Keratinocyte (primary cell): ENCODE results near the gene OSBPL10. TPM values are rescaled to one million over a fixed set of nuclear protein-coding genes. Genes with fewer than 3 reads are reported as not detected.

ENCODE experiments used
- DNase-seq: peaks from one replicate; pipeline ENCODE4 v3.0.0-alpha.2; 2011; ENCODE audit warnings: low read depth, missing footprints, low spot score
- FAIRE-seq: peaks from 2 replicates; lab custom pipeline; 2011; peaks lifted over from hg19 to GRCh38; lab: Jason Lieb, UNC
- H2AFZ ChIP-seq: 2 replicates; pipeline ENCODE4 v1.6.0; 2012; ENCODE audit warnings: low read length, control low read depth, inconsistent platforms; ENCODE audit not compliant: control insufficient read depth
- H3K27ac ChIP-seq: 2 replicates; pipeline ENCODE4 v1.5.1; 2011; ENCODE audit warnings: low read length; ENCODE audit not compliant: control insufficient read depth, insufficient read depth
- H3K27me3 ChIP-seq: 3 replicates; pipeline ENCODE4 v1.6.0; 2011; ENCODE audit warnings: low read length; ENCODE audit not compliant: control insufficient read depth, insufficient read depth; ENCODE audit errors: extremely low read depth
- H3K36me3 ChIP-seq, 2 experiments: 2 replicates in 1 of 2; 3 replicates in 1 of 2; pipeline ENCODE4 v1.5.1; 2011; ENCODE audit warnings: low read length in 2 of 2, mild to moderate bottlenecking in 1 of 2; ENCODE audit not compliant: control insufficient read depth in 2 of 2, insufficient read depth in 2 of 2; ENCODE audit errors: extremely low read depth in 1 of 2
- H3K4me1 ChIP-seq: 3 replicates; pipeline ENCODE4 v1.5.1; 2011; ENCODE audit warnings: low read length; ENCODE audit not compliant: control insufficient read depth, insufficient read depth; ENCODE audit errors: extremely low read depth
- H3K4me2 ChIP-seq: 3 replicates; pipeline ENCODE4 v1.6.0; 2011; ENCODE audit warnings: low read depth, low read length; ENCODE audit not compliant: control insufficient read depth, insufficient read depth; ENCODE audit errors: extremely low read depth
- H3K4me3 ChIP-seq, 3 experiments: fragments of 200-600 bp in 1 of 3; sonication (generic) in 1 of 3; 2 replicates in 2 of 3; 3 replicates in 1 of 3; pipeline ENCODE4 v1.5.1; 2011 to 2016; ENCODE audit warnings: low read length in 3 of 3, mild to moderate bottlenecking in 3 of 3, control low read depth in 2 of 3, inconsistent platforms in 1 of 3, low read depth in 1 of 3, mixed read lengths in 1 of 3, mixed run types in 1 of 3, moderate library complexity in 1 of 3; ENCODE audit not compliant: control insufficient read depth in 2 of 3, insufficient read depth in 2 of 3; ENCODE audit errors: extremely low read depth in 1 of 3
- H3K79me2 ChIP-seq: 2 replicates; pipeline ENCODE4 v1.6.0; 2012; ENCODE audit warnings: low read length; ENCODE audit not compliant: control insufficient read depth, insufficient read depth
- H3K9ac ChIP-seq: 3 replicates; pipeline ENCODE4 v1.6.0; 2011; ENCODE audit warnings: low read length; ENCODE audit not compliant: control insufficient read depth, insufficient read depth; ENCODE audit errors: extremely low read depth
- H3K9me1 ChIP-seq: 3 replicates; pipeline ENCODE4 v1.6.0; 2011; ENCODE audit warnings: low read length; ENCODE audit not compliant: control insufficient read depth, insufficient read depth; ENCODE audit errors: extremely low read depth
- H3K9me3 ChIP-seq: 2 replicates; pipeline ENCODE4 v1.5.1; 2012; ENCODE audit warnings: low read depth, low read length; ENCODE audit not compliant: control insufficient read depth
- H4K20me1 ChIP-seq: 3 replicates; pipeline ENCODE4 v1.6.0; 2011; ENCODE audit warnings: low read length; ENCODE audit not compliant: control insufficient read depth, insufficient read depth; ENCODE audit errors: extremely low read depth
- CTCF ChIP-seq, 3 experiments: IDR thresholded peaks in 1 of 3; conservative IDR thresholded peaks in 1 of 3; optimal IDR thresholded peaks in 1 of 3; 2 replicates in 2 of 3; 3 replicates in 1 of 3; pipeline versions ENCODE3 to v1.5.1; 2011; ENCODE audit warnings: low read length in 3 of 3, mild to moderate bottlenecking in 3 of 3, moderate library complexity in 2 of 3, control low read depth in 1 of 3, inconsistent platforms in 1 of 3; ENCODE audit not compliant: insufficient read depth in 2 of 3; ENCODE audit errors: extremely low read depth in 1 of 3
- EZH2 ChIP-seq: IDR thresholded peaks from one replicate; pipeline ENCODE4 v1.6.1; 2012; ENCODE audit warnings: inconsistent platforms, mild to moderate bottlenecking, low read length, moderate library complexity
- dilution Hi-C: fragments of 300-500 bp; cut with MboI; formaldehyde crosslinking; loops from one replicate; pipeline ENCODE4 v1.7.0; 2020; ENCODE audit warnings: low sequenced_read_pairs; ENCODE audit not compliant: extremely low pct_ligation_motif_present
- polyA plus RNA-seq, 5 experiments: library from polyadenylated mRNA; depleted of rRNA in 3 of 5; stranded (reverse) in 3 of 5; stranded (forward) in 1 of 5; unstranded in 1 of 5; fragments of >200 nt; gene quantifications; 1 replicate in 1 of 5; 2 replicates in 3 of 5; 3 replicates in 1 of 5; pipeline versions ENCODE4 v1.2.1 to v1.2.3, GENCODE V29; 2011 to 2012; ENCODE audit warnings: missing spikeins in 2 of 5, low read depth in 1 of 5, low replicate concordance in 1 of 5

The OSBPL10 gene
- polyA plus RNA-seq, 1 donor (not counting 4 experiments of a cell fraction or from before 2014, with no cell fraction given), result 50.1 TPM

GRCh38 chr3:31890007-31890406, 91.1 kb downstream of the OSBPL10 start:
- dilution Hi-C loops, result no loop called here
- H3K27ac ChIP-seq, result peak overlapping the region; percentile 97

DNA sequence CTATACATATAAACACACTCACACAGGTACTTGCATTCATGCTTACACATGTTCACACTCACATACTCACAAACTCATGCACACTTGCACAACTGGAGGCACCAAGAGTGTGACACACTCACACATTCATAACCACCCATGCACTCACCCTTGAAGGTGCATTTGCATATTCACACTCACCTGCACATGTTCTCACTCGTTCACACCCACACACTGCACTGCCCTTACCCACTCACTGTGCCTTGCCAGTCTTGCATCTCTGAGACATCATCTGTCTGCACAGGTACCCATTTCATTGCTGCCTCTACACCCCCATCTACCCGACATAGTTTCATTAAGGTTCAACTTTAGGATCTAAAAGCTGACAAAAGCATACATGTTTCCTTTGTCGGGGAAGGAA, 95.8 kb downstream of the OSBPL10 start:
- Histone ChIP-seq H3K27ac (peak overlapping the region; percentile 10), H3K4me3 (no peak overlapping the region), H3K9me1 (peaks cover 5% of the 10 kb centered on the region), H3K79me2 (peaks cover 72% of the 10 kb centered on the region), H2AFZ (no peak overlapping the region), H3K27me3 (no peaks in the 10 kb centered on the region), H4K20me1 (no peaks in the 10 kb centered on the region), H3K36me3 (peaks cover 2 to 11% of the 10 kb centered on the region in 2 experiments), H3K4me2 (no peak overlapping the region), H3K4me1 (peaks cover 64% of the 10 kb centered on the region), H3K9ac (no peak overlapping the region), H3K9me3 (no peaks in the 10 kb centered on the region)
- dilution Hi-C loops, result no loop called here
- TF ChIP-seq EZH2 (no peak), CTCF (optimal IDR thresholded peaks at IDR 0.05 in 1 of 3, IDR thresholded peaks at IDR 0.05 in 1 of 3, conservative IDR thresholded peaks at IDR 0.05 in 1 of 3; ENCODE audit: extremely low read depth in 1 of 3, insufficient read depth in 2 of 3, low read length in 3 of 3) (no peak)
- DNase-seq (no peak), FAIRE-seq (peak; percentile 67)

More at GRCh38 chr3:31890007-31890406, 91.1 kb downstream of the OSBPL10 start:
- Histone ChIP-seq H3K9ac (peak overlapping the region; percentile 79), H3K4me1 (peaks cover 65% of the 10 kb centered on the region), H2AFZ (no peak overlapping the region), H3K27me3 (no peaks in the 10 kb centered on the region), H3K9me1 (peaks cover 4% of the 10 kb centered on the region), H4K20me1 (no peaks in the 10 kb centered on the region), H3K79me2 (peaks cover 68% of the 10 kb centered on the region), H3K36me3 (peaks cover 2 to 8% of the 10 kb centered on the region in 2 experiments), H3K4me3 (peak overlapping the region; percentile 14 to 44 (median 36)), H3K4me2 (peak overlapping the region; percentile 66), H3K9me3 (no peaks in the 10 kb centered on the region)
- DNase-seq, result no peak
- no peak for FAIRE-seq
- no peak for TF ChIP-seq EZH2
- no peak for TF ChIP-seq CTCF (optimal IDR thresholded peaks at IDR 0.05 in 1 of 3, IDR thresholded peaks at IDR 0.05 in 1 of 3, conservative IDR thresholded peaks at IDR 0.05 in 1 of 3; ENCODE audit: extremely low read depth in 1 of 3, insufficient read depth in 2 of 3, low read length in 3 of 3)
